ENCODE results near the gene URM1.

DNA sequence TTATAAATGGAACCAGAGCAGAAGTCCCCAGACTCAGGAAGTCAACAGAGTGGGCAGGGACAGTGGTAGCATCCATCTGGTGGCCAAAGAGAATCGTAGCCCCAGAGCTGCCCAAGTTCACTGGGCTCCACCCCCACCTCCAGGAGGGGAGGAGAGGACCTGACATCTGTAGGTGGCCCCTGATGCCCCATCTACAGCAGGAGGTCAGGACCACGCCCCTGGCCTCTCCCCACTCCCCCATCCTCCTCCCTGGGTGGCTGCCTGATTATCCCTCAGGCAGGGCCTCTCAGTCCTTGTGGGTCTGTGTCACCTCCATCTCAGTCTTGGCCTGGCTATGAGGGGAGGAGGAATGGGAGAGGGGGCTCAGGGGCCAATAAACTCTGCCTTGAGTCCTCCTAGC is 10.3 kb upstream of the URM1 start:
- TF ChIP-seq SUZ12 (IDR thresholded peaks at IDR 0.05; ENCODE audit: extremely low read depth, insufficient read depth, insufficient read length) (no peak), YY1 (IDR thresholded peaks at IDR 0.05; ENCODE audit: insufficient read depth, insufficient read length) (no peak), ZNF274 (IDR thresholded peaks at IDR 0.05; ENCODE audit: low read depth, low read length) (no peak)

Data from NT2/D1 (cell line).